ENCODE data around the gene AKAP6.

Gene AKAP6

GRCh38 chr14:32883188-32883587 lies 554.1 kb downstream of the AKAP6 start:
- DNase-seq = peak; percentile 4
